Measurements from ENCODE around the gene AP2A1.

- no peak for TF ChIP-seq CTCF (IDR thresholded peaks at IDR 0.05; ENCODE audit: insufficient read depth, low read depth, low read length)
- no peak for TF ChIP-seq EZH2 (IDR thresholded peaks at IDR 0.05; ENCODE audit: insufficient read depth, low read length)
Measured at GRCh38 chr19:49739098-49739497, 27.7 kb upstream of the AP2A1 start.

All from astrocyte (in vitro differentiated cells and primary cell).